Psoas muscle (tissue), 8 donors: ENCODE results near the gene SLC25A15. TPM values are rescaled to one million over a fixed set of nuclear protein-coding genes. Genes with fewer than 3 reads are reported as not detected.

ENCODE experiments used
- ATAC-seq, 4 donors: fragments of 200-7000 bp; cut with Tn5 transposase; one replicate each; pipeline ENCODE4 v1.9.1; 2020; ENCODE audit warnings: moderate library complexity in 3 of 4, mild to moderate bottlenecking in 2 of 4
- DNase-seq, 2 donors: peaks; one replicate each; pipeline ENCODE4 v3.0.0-alpha.2; 2020
- H3K27ac ChIP-seq: fragments of 200-600 bp; one replicate; pipeline ENCODE4 v1.8.0; 2022
- H3K27me3 ChIP-seq, 3 donors: fragments of 200-600 bp in 1 of 3; one replicate each; pipeline versions ENCODE4 v1.6.1 to v1.8.0; 2013 to 2022; ENCODE audit warnings: low read length in 2 of 3, mild to moderate bottlenecking in 2 of 3, moderate library complexity in 1 of 3; ENCODE audit not compliant: insufficient read depth in 3 of 3
- H3K36me3 ChIP-seq, 2 donors: fragments of 200-600 bp in 1 of 2; one replicate each; pipeline versions ENCODE4 v1.6.1 to v1.8.0; 2013 to 2022; ENCODE audit warnings: low read depth in 1 of 2, mild to moderate bottlenecking in 1 of 2, moderate library complexity in 1 of 2; ENCODE audit not compliant: insufficient read depth in 1 of 2
- H3K4me1 ChIP-seq: fragments of 200-600 bp; one replicate; pipeline ENCODE4 v1.8.0; 2022
- H3K4me3 ChIP-seq: fragments of 200-600 bp; one replicate; pipeline ENCODE4 v1.8.0; 2022; ENCODE audit warnings: mild to moderate bottlenecking
- H3K9me3 ChIP-seq: fragments of 200-600 bp; one replicate; pipeline ENCODE4 v1.8.0; 2022
- CTCF ChIP-seq: fragments of 200-600 bp; IDR thresholded peaks from one replicate; pipeline ENCODE4 v1.8.0; 2022; ENCODE audit warnings: antibody characterized with exemption
- WGBS, 3 donors: extraction: QIAGEN DNeasy Blood & Tissue Kit; methylation state at CpG; one replicate each; pipeline versions ENCODE4 v1.1.6 to v1.1.7; 2013; 5-methylcytosine and 5-hydroxymethylcytosine counted together
- intact Hi-C, 2 donors: fragments of 100-400 bp; cut with DNase I; formaldehyde crosslinking; loops; one replicate each; pipeline versions ENCODE4 v1.11.0 to v1.14.2; 2022
- polyA plus RNA-seq, 3 donors: library from polyadenylated mRNA; stranded (reverse); fragments of 200-250 nt; gene quantifications; one replicate each; pipeline ENCODE4 v1.2.3, GENCODE V29; 2013
- total RNA-seq, 4 donors: library from RNA; stranded (reverse); fragmentation: NEBNext Ultra II Directional in 2 of 4; extraction: Animal tissue kit (Norgen Biotek cat#: 25700) in 2 of 4; gene quantifications; one replicate each; pipeline versions ENCODE4 v1.2.1 to v1.2.4, GENCODE V29; 2021 to 2023
- donor health status: healthy with polysubstance abuse.
- donor health status: DM: no; HTN: no; CAD: no; lungs with moderate emphysema.
- donor health status: Bipolar disorder and iron deficiency.
- donor health status: healthy.
- donor health status: DM: yes; HTN: yes; CAD: no.
- donor health status: DM: no; HTN: no; CAD: no.
- donor health status: DM: no; HTN: no; CAD: no.
- donor health status: DM: yes; HTN: yes; CAD: no.

The SLC25A15 gene
- total and polyA plus RNA-seq, 7 donors = 3.8 to 15.8 (median 5.0) TPM

- no peak for ATAC-seq
- 96 to 98% (median 96%) methylated on average over 5 of the region's 5 CpGs for WGBS, 3 donors
- intact Hi-C loops = no loop called here
- no peak for DNase-seq
- no peaks in the 10 kb centered on the region for H3K9me3 ChIP-seq
- H3K27me3 ChIP-seq = no peaks in the 10 kb centered on the region
- no peak overlapping the region for H3K27ac ChIP-seq
- no peak for TF ChIP-seq CTCF
- peaks cover 9 to 83% of the 10 kb centered on the region in 2 donors for H3K36me3 ChIP-seq
- no peak overlapping the region for H3K4me3 ChIP-seq
- no peaks in the 10 kb centered on the region for H3K4me1 ChIP-seq
Measured at GRCh38 chr13:40803316-40803715, 13.9 kb downstream of the SLC25A15 start.

- peaks cover 15 to 86% of the 10 kb centered on the region in 2 donors for H3K36me3 ChIP-seq
- intact Hi-C loops = no loop called here
- WGBS, 3 donors = 77 to 96% (median 84%) methylated on average over 1 of the region's 1 CpG
- no peak for TF ChIP-seq CTCF
- no peak overlapping the region for H3K27ac ChIP-seq
- no peak for DNase-seq
- no peak for ATAC-seq
- H3K4me3 ChIP-seq = no peak overlapping the region
- H3K4me1 ChIP-seq = no peaks in the 10 kb centered on the region
- H3K27me3 ChIP-seq = no peaks in the 10 kb centered on the region
- no peaks in the 10 kb centered on the region for H3K9me3 ChIP-seq
Measured at GRCh38 chr13:40806241-40806640, 16.8 kb downstream of the SLC25A15 start.

- Histone ChIP-seq H3K36me3 (peaks cover 14 to 76% of the 10 kb centered on the region in 2 donors), H3K4me3 (no peak overlapping the region), H3K27me3 (no peaks in the 10 kb centered on the region), H3K9me3 (no peaks in the 10 kb centered on the region), H3K4me1 (no peaks in the 10 kb centered on the region), H3K27ac (no peak overlapping the region)
- intact Hi-C loops = no loop called here
- WGBS, 3 donors = 86 to 88% (median 87%) methylated on average over 5 of the region's 5 CpGs
- ATAC-seq = no peak
- TF ChIP-seq CTCF = no peak
- DNase-seq = no peak
Measured at GRCh38 chr13:40809471-40809870, 20.1 kb downstream of the SLC25A15 start.

- no peaks in the 10 kb centered on the region for H3K27me3 ChIP-seq
- no peak overlapping the region for H3K4me3 ChIP-seq
- 85 to 87% (median 85%) methylated on average over 4 of the region's 4 CpGs for WGBS, 3 donors
- DNase-seq = no peak
- TF ChIP-seq CTCF = no peak
- ATAC-seq = no peak
- intact Hi-C loops = no loop called here
- H3K27ac ChIP-seq = no peak overlapping the region
- peaks cover 4% of the 10 kb centered on the region for H3K9me3 ChIP-seq
- H3K4me1 ChIP-seq = no peaks in the 10 kb centered on the region
- peaks cover 14 to 51% of the 10 kb centered on the region in 2 donors for H3K36me3 ChIP-seq
Measured at GRCh38 chr13:40812102-40812501, 22.7 kb downstream of the SLC25A15 start.

- no peak overlapping the region for H3K4me3 ChIP-seq
- intact Hi-C loops = no loop called here
- peaks cover 13 to 43% of the 10 kb centered on the region in 2 donors for H3K36me3 ChIP-seq
- H3K27me3 ChIP-seq = no peaks in the 10 kb centered on the region
- H3K27ac ChIP-seq = no peak overlapping the region
- peak in 1 of 4 donors; percentile 48 for ATAC-seq
- no peak for DNase-seq
- WGBS, 3 donors = 98 to 100% (median 99%) methylated on average over 6 of the region's 6 CpGs
- peaks cover 4% of the 10 kb centered on the region for H3K9me3 ChIP-seq
- no peaks in the 10 kb centered on the region for H3K4me1 ChIP-seq
- TF ChIP-seq CTCF = no peak
Measured at GRCh38 chr13:40812724-40813445, 23.5 kb downstream of the SLC25A15 start.
